Stimulated activated CD4-positive, alpha-beta T cell treated with anti-CD3 and anti-CD28 coated beads, Interleukin-15, amount 100 ng/mL, for 48 hours (primary cell): Measurements from ENCODE around the gene PPP2R2B.

Source experiments
- DNase-seq, 2 donors: peaks; one replicate each; pipeline ENCODE4 v3.0.0-alpha.2; 2020; ENCODE audit warnings: low read depth in 2 of 2

The PPP2R2B gene

GRCh38 chr5:146827901-146828300 lies 50.7 kb downstream of the PPP2R2B start:
- DNase-seq, result no peak

DNA sequence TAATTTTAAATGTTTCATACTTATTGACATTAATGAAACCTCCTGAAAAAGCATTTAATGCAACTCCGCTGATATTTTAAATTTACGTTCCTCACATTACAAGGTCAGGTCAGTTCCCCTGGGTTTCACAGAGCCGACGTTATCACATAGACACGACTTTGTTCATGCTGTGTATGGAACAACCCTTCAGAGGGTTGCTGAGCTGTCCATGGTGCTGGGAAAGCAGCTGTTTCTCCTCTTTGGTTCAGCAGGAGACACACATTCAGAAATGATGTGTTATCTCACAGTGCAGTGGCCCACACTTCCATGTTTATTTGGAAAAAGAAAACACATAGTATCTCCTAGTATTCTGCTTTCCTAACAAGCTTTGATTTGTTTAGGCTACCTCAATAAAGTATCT lies 53.5 kb downstream of the PPP2R2B start:
- no peak for DNase-seq

DNA sequence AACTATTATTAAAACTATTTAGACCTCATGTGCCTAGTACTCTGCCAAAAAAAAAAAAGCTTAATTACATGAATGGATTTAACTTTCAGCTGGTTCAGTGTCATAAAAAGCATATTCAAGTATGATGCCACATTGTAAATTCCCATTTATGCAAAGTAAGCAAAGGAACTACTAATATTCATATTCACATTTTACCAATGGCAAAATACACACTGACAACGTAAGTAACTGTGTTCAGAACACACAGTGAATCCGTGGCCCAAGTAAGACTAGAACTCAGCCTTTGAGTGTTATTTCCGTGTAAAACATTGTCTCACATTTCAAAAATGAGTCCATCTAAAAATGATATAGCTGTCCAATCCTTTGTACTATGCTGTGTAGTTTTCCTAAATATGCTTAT lies 56.8 kb downstream of the PPP2R2B start:
- no peak for DNase-seq

- no peak for DNase-seq
These were observed 57.6 kb downstream of the PPP2R2B start for GRCh38 chr5:146820987-146821386.

- no peak for DNase-seq
These were observed 59.7 kb downstream of the PPP2R2B start for GRCh38 chr5:146818822-146819221.

DNA sequence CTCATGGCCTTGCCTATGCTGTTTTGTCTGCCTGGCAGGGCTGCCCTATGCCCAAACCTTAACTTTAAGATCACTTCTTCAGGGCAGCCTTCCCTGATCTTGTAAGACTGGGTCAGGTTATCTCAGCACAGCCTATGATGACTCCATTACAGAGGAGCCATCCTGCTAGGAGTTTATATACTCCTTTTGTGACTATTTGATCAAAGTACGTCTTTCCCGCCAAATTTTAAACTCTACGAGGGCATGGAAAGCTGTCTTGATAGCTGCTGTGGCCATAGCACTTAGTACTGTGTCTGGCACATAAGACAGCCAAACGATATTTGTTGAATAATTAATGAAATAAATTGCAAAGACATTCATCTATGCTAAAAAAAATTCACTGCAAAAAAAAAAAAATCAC lies 60.6 kb downstream of the PPP2R2B start:
- DNase-seq, result no peak

- DNase-seq, result no peak
These were observed 61.7 kb downstream of the PPP2R2B start for GRCh38 chr5:146816775-146817387.

- DNase-seq, result no peak
These were observed 63.1 kb downstream of the PPP2R2B start for GRCh38 chr5:146815411-146815810.

GRCh38 chr5:146813346-146814157 lies 65.0 kb downstream of the PPP2R2B start:
- no peak for DNase-seq

DNA sequence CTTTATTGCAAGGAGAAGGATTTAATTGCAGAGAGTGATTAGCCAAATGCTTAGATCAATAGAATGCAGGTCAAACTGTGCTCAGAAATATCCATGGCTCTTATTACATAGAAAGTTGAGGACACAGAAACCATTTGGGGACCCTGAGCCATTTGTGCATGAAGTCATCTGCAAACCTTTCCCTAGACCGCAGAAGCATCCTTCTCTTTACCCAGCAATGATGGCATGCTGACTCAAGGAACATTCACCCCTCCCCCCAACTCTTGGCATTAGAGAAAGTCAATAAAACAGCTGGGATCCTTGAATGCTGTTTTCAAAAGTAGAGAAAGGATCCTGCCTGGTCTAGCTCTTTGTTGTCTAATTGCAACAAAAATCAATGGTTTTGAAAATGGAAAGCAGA lies 73.5 kb downstream of the PPP2R2B start:
- no peak for DNase-seq

- no peak for DNase-seq
These were observed 75.5 kb downstream of the PPP2R2B start for GRCh38 chr5:146802945-146803522.

- no peak for DNase-seq
These were observed 78.9 kb downstream of the PPP2R2B start for GRCh38 chr5:146799671-146800070.

DNA sequence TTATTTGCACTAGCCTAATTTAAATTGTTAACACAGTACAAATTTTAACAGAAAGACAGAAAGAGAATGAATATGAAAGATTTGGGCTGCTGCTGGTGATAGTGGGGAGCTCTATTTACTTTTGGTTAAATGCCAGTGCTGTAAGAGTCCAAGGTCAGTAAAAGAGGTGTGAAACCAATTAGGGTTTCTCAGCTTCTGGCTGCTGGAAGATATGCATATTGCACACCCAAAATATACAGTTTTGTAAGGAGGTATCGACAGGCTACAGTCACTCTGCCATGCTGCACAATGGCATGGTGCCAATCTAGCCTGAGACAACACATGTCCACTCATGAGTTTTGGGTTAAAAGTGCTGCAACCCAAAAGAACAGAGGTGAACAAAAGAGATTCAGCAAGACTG lies 79.3 kb downstream of the PPP2R2B start:
- DNase-seq, result no peak

GRCh38 chr5:146797658-146798057 lies 80.9 kb downstream of the PPP2R2B start:
- DNase-seq, result no peak

DNA sequence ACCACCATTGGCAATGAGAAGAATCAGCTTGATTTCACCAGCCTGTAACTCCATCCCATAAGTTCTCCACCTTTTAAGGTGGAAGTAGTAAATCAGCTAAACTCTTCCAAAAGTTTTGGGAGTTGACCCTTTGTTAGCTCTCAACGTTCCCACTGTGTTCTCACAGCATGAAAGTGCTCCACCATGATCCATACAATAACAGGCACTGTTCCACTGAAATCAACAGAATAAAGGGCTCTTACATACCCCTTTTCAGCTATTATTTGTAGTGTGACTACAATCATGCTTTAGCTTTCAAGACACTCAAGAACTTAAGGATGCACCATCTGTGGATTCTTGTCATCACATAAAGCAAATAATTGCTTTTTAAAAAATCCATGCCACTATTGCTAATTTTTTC lies 81.6 kb downstream of the PPP2R2B start:
- DNase-seq, result no peak

GRCh38 chr5:146796144-146796543 lies 82.4 kb downstream of the PPP2R2B start:
- no peak for DNase-seq

DNA sequence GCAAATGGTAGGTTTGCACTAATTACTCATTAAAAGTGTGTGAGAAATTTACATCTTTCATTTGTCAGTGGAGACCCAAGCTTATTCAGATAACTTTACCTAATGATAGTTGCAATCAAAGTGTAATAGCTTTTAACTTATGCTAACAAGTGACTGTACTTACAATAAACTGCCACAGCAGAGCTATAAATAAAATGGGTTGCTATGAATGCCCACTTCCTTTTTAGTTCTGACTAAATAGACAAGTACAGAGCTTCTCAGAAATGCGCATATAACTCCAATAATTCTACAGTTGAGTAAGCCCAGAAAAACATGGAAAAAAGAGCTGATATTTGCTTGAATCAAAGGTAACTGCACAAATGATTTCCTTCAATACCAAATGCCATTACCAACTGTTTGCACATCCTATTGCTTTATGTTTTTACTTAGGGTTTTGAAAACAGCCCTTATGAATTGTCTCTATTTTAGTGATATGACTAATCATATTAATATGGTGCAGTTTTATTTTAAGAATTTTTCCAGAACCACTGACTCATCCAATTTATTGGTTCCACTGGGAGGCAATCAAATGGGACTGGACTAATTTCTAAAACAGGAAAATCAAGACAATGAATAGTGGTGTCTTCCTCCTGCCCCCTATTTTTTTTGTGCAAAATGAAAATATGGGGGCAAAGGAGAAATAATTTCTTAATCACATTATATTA lies 84.1 kb downstream of the PPP2R2B start:
- DNase-seq, result no peak

DNA sequence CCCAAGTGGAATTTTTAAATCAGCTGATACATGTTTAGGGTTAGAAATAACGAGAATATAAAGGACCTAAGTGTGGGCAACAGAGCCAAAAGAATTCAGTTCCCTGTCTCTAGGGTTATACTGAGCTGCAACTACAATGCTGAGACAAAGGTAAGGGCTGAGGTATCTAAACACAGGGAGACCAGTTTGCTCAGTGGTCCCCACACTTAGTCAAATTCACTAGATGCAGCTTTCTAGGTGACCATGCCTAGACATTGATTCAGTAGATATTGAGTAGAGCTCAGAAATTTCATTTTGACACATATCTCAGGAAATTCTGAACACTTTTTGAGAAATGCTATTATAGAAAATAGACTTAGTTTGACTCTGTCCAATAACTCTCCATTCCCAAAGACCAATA lies 84.8 kb downstream of the PPP2R2B start:
- DNase-seq, result no peak

DNA sequence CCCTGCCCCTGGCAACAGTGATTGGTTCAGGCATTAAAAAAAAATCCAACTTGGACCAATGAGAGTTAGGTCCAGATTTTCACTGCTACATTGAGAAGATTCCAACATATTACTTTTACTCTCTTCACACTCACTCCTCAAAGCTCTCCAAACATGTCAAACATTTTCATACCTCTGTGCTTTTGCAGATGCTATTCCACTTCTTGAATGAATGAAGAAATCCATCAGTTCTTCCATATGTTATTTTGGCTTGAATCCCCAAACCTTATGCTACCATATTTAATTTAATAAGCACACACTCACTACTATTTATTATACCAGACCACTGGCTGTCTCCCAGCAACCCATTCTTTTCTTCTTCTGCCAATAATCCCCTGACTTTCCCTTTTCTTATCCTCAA lies 87.1 kb downstream of the PPP2R2B start:
- no peak for DNase-seq

DNA sequence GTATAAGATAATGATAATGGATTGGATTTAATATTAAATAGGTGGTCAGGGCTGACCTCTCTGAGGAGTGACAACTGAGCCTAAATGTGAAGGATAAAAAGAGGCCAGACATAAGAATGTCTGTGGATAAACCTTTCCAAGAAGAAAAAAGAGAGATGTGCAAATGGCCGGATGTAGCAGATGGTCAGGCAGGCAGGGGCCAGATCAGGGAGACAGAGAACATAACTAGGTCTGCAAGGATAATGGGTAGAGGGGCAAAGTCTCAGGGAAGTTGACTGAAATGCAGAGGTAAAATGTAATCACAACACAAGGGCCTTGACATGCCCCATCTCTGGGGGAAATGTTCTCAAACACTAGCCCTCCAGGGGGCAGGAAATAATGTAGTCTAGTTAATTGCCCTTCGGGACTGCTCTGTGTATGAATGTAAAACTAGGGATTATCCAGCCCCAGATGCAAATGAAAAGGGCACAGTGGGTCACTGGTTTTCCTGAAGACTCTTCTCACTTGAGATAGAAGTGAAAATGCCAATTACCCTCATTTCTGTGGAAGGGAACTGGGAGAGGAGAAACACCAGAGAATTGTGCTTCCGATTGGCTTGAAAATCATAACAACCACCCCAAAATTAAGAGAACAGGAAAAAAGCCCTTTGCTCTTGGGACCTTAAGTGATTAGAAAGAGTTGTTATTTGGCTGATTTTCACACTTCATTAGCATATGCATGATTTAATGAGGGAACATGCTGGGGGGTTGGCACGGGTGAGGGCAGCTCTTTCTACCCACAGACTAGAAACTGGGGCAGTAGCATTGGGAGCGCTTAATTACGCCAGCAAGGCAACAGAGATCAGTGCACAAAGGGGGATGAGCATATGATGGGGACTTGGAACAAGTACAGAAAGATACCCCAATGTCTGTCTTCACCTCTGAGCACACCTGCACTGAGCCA lies 88.6 kb downstream of the PPP2R2B start:
- no peak for DNase-seq

GRCh38 chr5:146788898-146789297 lies 89.7 kb downstream of the PPP2R2B start:
- DNase-seq, result no peak
